PC-9 (cell line): ENCODE measurements around the gene OR6B3. TPM values are rescaled to one million over a fixed set of nuclear protein-coding genes. Genes with fewer than 3 reads are reported as not detected.

Experiments
- Bru-seq: library from RNA; stranded (reverse); fragments of 400-500 nt; gene quantifications from one replicate; lab custom pipeline; 2021; lab: Mats Ljungman, UMichigan
- BruChase-seq, 2 experiments: library from RNA; stranded (reverse); fragments of 400-500 nt; gene quantifications; one replicate each; lab custom pipeline; 2021; lab: Mats Ljungman, UMichigan
- BruUV-seq: library from RNA; stranded (reverse); fragments of 400-500 nt; replicated peaks from 2 replicates; lab custom pipeline; 2021; lab: Mats Ljungman, UMichigan
- CTCF ChIA-PET: fragments of 300-600 bp; sonication (Branson Sonifier 250); formaldehyde crosslinking; loops from one replicate; lab custom pipeline; 2022; ENCODE audit warnings: antibody characterized with exemption; lab: Charles Lee
- POLR2A ChIA-PET: fragments of 300-600 bp; sonication (Branson Sonifier 250); formaldehyde crosslinking; loops from one replicate; lab custom pipeline; 2022; ENCODE audit warnings: antibody characterized with exemption; ENCODE audit not compliant: unreplicated experiment; lab: Charles Lee
- DNase-seq, 2 experiments: peaks; one replicate each; pipeline versions ENCODE4 v3.0.0 to v3.0.0-alpha.2; 2015 to 2022; ENCODE audit warnings: mixed read lengths in 1 of 2
- H2AFZ ChIP-seq: fragments of 200-600 bp; sonication (generic); 2 replicates; pipeline ENCODE4 v1.8.1; 2017; ENCODE audit warnings: antibody characterized with exemption
- H3F3A ChIP-seq: fragments of 200-600 bp; sonication (generic); 2 replicates; pipeline ENCODE4 v1.8.1; 2017; ENCODE audit warnings: antibody characterized with exemption, mild to moderate bottlenecking, low read depth; ENCODE audit not compliant: insufficient read depth
- H3K27ac ChIP-seq: fragments of 200-600 bp; sonication (generic); 2 replicates; pipeline ENCODE4 v1.6.1; 2016; ENCODE audit warnings: mixed run types
- H3K27me3 ChIP-seq: fragments of 200-600 bp; sonication (generic); 2 replicates; pipeline ENCODE4 v1.6.1; 2016; ENCODE audit warnings: low read depth, mixed run types; ENCODE audit not compliant: insufficient read depth
- H3K36me3 ChIP-seq: fragments of 200-600 bp; sonication (generic); 2 replicates; pipeline ENCODE4 v1.6.1; 2016; ENCODE audit warnings: low read depth, mixed run types
- H3K4me1 ChIP-seq: fragments of 200-600 bp; sonication (generic); replicated peaks from 2 replicates; pipeline ENCODE4 v1.6.1; 2016; ENCODE audit warnings: mixed run types; ENCODE audit not compliant: insufficient read depth
- H3K4me2 ChIP-seq: fragments of 200-600 bp; sonication (generic); 2 replicates; pipeline ENCODE4 v1.6.1; 2017; ENCODE audit warnings: mixed run types
- H3K4me3 ChIP-seq: fragments of 200-600 bp; sonication (generic); 2 replicates; pipeline ENCODE4 v1.6.1; 2016; ENCODE audit warnings: mixed run types
- H3K79me2 ChIP-seq: fragments of 200-600 bp; sonication (generic); 2 replicates; pipeline ENCODE4 v1.6.1; 2017; ENCODE audit warnings: low read depth, mixed run types
- H3K9me2 ChIP-seq: fragments of 200-600 bp; sonication (generic); 2 replicates; pipeline ENCODE4 v1.8.1; 2017; ENCODE audit warnings: mild to moderate bottlenecking; ENCODE audit not compliant: insufficient read depth
- H3K9me3 ChIP-seq: fragments of 200-600 bp; sonication (generic); 2 replicates; pipeline ENCODE4 v1.8.1; 2016; ENCODE audit warnings: low read depth; ENCODE audit not compliant: insufficient read depth
- H4K20me1 ChIP-seq: fragments of 200-600 bp; sonication (generic); 2 replicates; pipeline ENCODE4 v1.8.1; 2017; ENCODE audit not compliant: insufficient read depth
- EZH2 ChIP-seq: fragments of 200-600 bp; sonication (generic); IDR thresholded peaks from 2 replicates; pipeline ENCODE4 v1.8.0; 2017; ENCODE audit warnings: antibody characterized with exemption, low read depth
- intact Hi-C: fragments of 100-400 bp; cut with micrococcal nuclease; formaldehyde crosslinking; loops from one replicate; pipeline ENCODE4 v1.10.0; 2022; ENCODE audit not compliant: unreplicated experiment
- long read RNA-seq: library from polyadenylated mRNA; stranded (forward); transcript quantifications from one replicate; pipeline ENCODE4 v2.0.0, GENCODE V29; 2022
- total RNA-seq: library from RNA; stranded (reverse); gene quantifications from 2 replicates; pipeline ENCODE4 v1.2.3, GENCODE V29; 2021
- TF ChIP-seq, protein P1 (sequence below): fragments of 200-600 bp; sonication (generic); conservative IDR thresholded peaks from 2 replicates; pipeline ENCODE4 v1.6.1; 2017; ENCODE audit warnings: mixed run types, antibody characterized with exemption, mild to moderate bottlenecking, moderate library complexity

OR6B3 gene
- total RNA-seq (not detected in 2 replicates), Bru-seq, nascent RNA (not detected), BruChase-seq, experiment 1, labeled RNA remaining after a 2-hour chase (not detected), BruChase-seq, experiment 2, labeled RNA remaining after a 6-hour chase (not detected)
- long read RNA-seq: 0 reads

DNA sequence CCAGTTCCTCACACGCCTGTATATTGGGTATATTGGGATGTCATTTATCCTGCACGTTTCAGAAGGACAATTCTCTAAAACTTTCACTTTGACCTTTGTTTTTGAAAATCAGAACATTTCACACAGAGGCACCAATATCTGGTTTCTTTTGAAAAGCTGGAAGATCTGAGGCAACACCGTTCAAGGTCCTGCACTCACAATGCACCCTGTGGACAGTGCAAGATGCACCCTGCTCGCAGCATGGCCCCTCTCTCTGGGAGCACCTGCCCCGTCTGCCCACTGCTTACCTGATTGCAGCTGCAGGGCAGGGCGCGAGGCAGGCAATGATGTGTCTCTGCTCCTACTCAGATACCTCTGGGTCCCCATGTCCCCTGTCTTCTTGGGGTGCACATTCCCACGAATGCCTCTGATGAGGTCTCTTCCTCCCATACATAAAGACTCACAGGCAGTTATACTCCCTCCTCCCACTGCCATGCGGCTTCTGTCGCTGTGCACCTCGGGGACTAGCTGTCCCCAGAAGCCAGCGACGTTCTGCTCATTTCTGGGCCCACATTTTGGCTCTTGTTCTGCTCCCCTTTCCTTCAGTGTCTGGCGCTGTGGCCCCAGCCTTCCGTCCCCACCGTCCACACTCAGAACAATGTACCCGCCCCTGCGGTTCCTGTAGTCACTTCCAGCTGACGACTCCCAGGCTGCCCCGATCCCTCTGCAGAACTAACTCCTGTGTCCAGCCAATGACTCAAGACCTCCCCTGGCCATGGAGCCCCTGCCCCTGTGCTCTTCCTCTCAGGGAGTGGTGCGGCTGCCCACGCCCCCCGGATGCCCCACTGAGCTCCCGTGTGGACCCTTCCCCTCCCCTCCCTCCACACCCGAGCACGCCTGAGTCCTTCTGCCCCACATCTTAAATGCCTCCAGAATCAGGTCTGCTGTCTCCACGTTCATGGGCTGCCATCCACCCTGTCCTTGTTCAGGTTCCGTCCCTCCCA is at the start of gene OR6B3:
TSS of gene OR6B3 (minus strand) at position 349 of the 983 bp plus-strand sequence.
- Histone ChIP-seq H3K4me2 (no peak within 1 kb of the TSS), H3K4me3 (no peak within 1 kb of the TSS), H4K20me1 (no peaks in the 10 kb centered on the region), H3F3A (no peaks in the 10 kb centered on the region), H3K79me2 (no peaks in the 10 kb centered on the region), H3K9me2 (no peaks in the 10 kb centered on the region), H2AFZ (no peak within 1 kb of the TSS), H3K27me3 (peaks cover 99% of the 10 kb centered on the region), H3K27ac (no peak within 1 kb of the TSS), H3K9me3 (no peaks in the 10 kb centered on the region), H3K4me1 (no peaks in the 10 kb centered on the region), H3K36me3 (no peaks in the 10 kb centered on the region)
- TF ChIP-seq, protein P1, sequence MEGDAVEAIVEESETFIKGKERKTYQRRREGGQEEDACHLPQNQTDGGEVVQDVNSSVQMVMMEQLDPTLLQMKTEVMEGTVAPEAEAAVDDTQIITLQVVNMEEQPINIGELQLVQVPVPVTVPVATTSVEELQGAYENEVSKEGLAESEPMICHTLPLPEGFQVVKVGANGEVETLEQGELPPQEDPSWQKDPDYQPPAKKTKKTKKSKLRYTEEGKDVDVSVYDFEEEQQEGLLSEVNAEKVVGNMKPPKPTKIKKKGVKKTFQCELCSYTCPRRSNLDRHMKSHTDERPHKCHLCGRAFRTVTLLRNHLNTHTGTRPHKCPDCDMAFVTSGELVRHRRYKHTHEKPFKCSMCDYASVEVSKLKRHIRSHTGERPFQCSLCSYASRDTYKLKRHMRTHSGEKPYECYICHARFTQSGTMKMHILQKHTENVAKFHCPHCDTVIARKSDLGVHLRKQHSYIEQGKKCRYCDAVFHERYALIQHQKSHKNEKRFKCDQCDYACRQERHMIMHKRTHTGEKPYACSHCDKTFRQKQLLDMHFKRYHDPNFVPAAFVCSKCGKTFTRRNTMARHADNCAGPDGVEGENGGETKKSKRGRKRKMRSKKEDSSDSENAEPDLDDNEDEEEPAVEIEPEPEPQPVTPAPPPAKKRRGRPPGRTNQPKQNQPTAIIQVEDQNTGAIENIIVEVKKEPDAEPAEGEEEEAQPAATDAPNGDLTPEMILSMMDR: no peak
- TF ChIP-seq EZH2: no peak
- BruUV-seq: no TSS peak
- CTCF ChIA-PET: no interaction called here
- no peak for DNase-seq
- intact Hi-C loops: no loop called here
- POLR2A ChIA-PET: no interaction called here

DNA sequence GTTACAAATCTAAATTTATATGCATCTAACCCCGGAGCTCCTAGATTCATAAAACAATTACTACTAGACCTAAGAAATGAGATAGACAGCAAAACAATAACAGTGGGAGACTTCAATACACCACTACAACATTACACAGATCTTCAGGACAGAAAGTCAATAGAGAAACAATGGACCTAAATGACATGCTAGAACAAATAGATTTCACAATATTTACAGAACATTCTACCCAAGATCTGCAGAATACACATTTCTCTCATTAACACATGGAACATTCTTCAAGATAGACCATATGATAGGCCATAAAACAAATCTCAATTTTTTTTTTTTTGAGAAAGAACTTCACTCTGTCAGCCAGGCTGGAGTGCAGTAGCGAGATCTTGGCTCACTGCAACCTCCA is 45.0 kb upstream of the OR6B3 start:
- no peaks in the 10 kb centered on the region for H3K4me1 ChIP-seq
- H4K20me1 ChIP-seq: no peaks in the 10 kb centered on the region
- CTCF ChIA-PET: no interaction called here
- H3F3A ChIP-seq: no peaks in the 10 kb centered on the region
- no peak for TF ChIP-seq EZH2
- TF ChIP-seq, protein P1: no peak
- DNase-seq: no peak
- BruUV-seq: no TSS peak
- no peaks in the 10 kb centered on the region; the same call in 1 of the 2 replicates for H3K9me2 ChIP-seq
- no peak overlapping the region for H3K27ac ChIP-seq
- intact Hi-C loops: no loop called here
- H3K4me3 ChIP-seq: no peak overlapping the region
- H3K4me2 ChIP-seq: no peak overlapping the region
- peaks cover 100% of the 10 kb centered on the region for H3K27me3 ChIP-seq
- H3K79me2 ChIP-seq: no peaks in the 10 kb centered on the region
- no peak overlapping the region for H2AFZ ChIP-seq
- POLR2A ChIA-PET: no interaction called here
- no peaks in the 10 kb centered on the region for H3K9me3 ChIP-seq
- H3K36me3 ChIP-seq: no peaks in the 10 kb centered on the region

DNA sequence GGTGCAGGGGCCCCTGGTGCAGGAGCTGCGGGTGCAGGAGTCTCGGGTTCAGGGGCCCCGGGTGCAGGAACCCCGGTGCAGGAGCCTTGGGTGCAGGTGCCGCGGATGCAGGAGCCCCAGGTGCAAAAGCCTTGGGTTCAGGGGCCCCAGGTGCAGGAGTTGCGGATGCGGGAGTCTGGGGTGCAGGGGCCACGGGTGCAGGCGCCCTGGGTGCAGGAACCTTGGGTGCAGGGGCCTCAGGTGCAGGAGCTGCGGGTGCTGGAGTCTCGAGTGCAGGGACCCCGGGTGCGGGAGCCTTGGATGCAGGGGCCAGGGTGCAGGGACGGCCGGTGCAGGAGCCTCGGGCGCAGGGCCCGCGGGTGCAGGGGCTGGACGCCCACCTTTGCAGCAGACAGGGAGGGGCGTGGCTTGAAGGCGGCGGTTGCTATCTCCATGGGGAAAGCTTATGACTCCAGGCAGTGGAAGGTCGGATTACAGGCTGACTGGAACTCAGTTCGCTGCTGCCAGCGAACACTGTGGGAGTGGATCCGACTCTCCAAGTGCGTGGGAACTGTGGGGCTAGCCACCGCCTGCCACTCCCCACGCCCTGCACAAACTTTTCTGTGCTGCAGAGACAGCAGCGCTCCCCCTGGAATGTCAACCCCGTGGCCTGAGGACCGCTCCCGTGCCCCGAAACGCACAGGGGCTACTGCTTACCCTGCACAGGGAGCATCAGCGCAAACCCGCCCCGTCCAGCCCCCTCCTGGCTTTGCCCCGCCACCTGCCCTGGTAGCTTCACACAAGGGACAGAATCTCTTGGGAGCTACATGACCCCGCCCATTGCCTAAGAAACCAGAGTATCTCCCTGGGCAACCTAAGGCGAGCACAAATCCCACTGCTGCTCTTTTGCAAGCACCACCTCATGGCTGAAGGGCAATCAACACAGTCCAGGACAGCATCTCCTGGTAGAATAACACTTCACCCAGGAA is 42.5 kb upstream of the OR6B3 start:
- no TSS peak for BruUV-seq

More for the DNA sequence above, 42.5 kb upstream of the OR6B3 start:
- Histone ChIP-seq H3K27me3 (peaks cover 97% of the 10 kb centered on the region), H3K4me3 (no peak overlapping the region), H3K9me3 (no peaks in the 10 kb centered on the region), H3K79me2 (no peaks in the 10 kb centered on the region), H3K4me2 (no peak overlapping the region), H2AFZ (no peak overlapping the region), H3K27ac (no peak overlapping the region), H3K4me1 (no peaks in the 10 kb centered on the region), H3F3A (no peaks in the 10 kb centered on the region), H4K20me1 (no peaks in the 10 kb centered on the region), H3K9me2 (no peaks in the 10 kb centered on the region), H3K36me3 (no peaks in the 10 kb centered on the region)
- no peak; the same call in 1 of the 2 replicates for TF ChIP-seq EZH2
- TF ChIP-seq, protein P1: no peak
- intact Hi-C loops: no loop called here
- DNase-seq: no peak
- POLR2A ChIA-PET: no interaction called here
- CTCF ChIA-PET: no interaction called here
